RWPE2 (cell line): ENCODE measurements around the gene TRAF6.
"Not testable (repeated sequence)": the region's sequence is repeated elsewhere in the genome, so short reads cannot be mapped to it uniquely, and the experiment has no call there.

ENCODE experiments used
- ATAC-seq: fragments of 200-7000 bp; cut with Tn5 transposase; 3 replicates; pipeline ENCODE4 v1.9.1; 2021; ENCODE audit warnings: low read depth
- DNase-seq: peaks from one replicate; pipeline ENCODE4 v3.0.0-alpha.2; 2020; ENCODE audit warnings: low spot score
- H3K27ac ChIP-seq: fragments of 450-650 bp; 2 replicates; pipeline ENCODE4 v1.5.1; 2017; ENCODE audit warnings: mild to moderate bottlenecking; ENCODE audit not compliant: poor library complexity, severe bottlenecking
- H3K27me3 ChIP-seq: fragments of 250-450 bp; sonication (Bioruptor Pico); 2 replicates; pipeline ENCODE4 v1.5.1; 2021; ENCODE audit warnings: mild to moderate bottlenecking, moderate library complexity; ENCODE audit not compliant: insufficient read depth, poor library complexity, severe bottlenecking
- H3K36me3 ChIP-seq: fragments of 250-450 bp; sonication (Bioruptor Pico); 2 replicates; pipeline ENCODE4 v1.5.1; 2020; ENCODE audit warnings: low read depth, mild to moderate bottlenecking, moderate library complexity
- H3K4me1 ChIP-seq: fragments of 250-450 bp; sonication (Bioruptor Pico); 2 replicates; pipeline ENCODE4 v1.5.1; 2021; ENCODE audit warnings: mild to moderate bottlenecking, moderate library complexity; ENCODE audit not compliant: insufficient read depth, poor library complexity, severe bottlenecking
- H3K4me3 ChIP-seq: fragments of 250-450 bp; sonication (Bioruptor Pico); 2 replicates; pipeline ENCODE4 v1.5.1; 2021; ENCODE audit warnings: mild to moderate bottlenecking, moderate library complexity; ENCODE audit not compliant: severe bottlenecking
- H3K9me3 ChIP-seq: fragments of 250-450 bp; sonication (Bioruptor Pico); 2 replicates; pipeline ENCODE4 v1.5.1; 2021; ENCODE audit warnings: mild to moderate bottlenecking, moderate library complexity; ENCODE audit not compliant: severe bottlenecking
- TF ChIP-seq, protein P1 (sequence below): fragments of 450-650 bp; IDR thresholded peaks from one replicate; pipeline ENCODE4 v1.5.1; 2017; ENCODE audit warnings: mild to moderate bottlenecking, moderate library complexity; ENCODE audit not compliant: poor library complexity, severe bottlenecking

The TRAF6 gene

DNA sequence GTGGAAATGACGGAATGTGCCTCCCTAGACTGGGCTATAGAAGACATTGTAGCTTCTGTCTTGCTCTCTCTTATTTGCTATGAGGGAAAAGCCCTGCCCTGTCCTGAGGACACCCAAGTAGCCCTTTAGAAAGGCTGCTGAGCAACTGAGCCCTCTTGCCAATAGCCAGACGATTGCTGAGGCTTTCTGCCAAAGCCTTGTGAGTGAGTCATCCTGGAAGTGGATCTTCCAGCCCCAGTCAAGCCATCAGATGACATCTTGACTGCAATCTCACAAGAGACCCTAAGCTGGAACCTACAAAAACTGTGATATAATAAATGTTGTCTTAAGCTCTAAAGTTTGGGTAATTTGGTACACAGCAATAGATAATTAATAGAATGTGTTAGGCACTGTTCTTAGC lies 3.9 kb upstream of the TRAF6 start:
- Histone ChIP-seq H3K4me1 (peaks cover 1% of the 10 kb centered on the region), H3K36me3 (no peaks in the 10 kb centered on the region), H3K9me3 (no peaks in the 10 kb centered on the region), H3K27ac (no peak overlapping the region), H3K4me3 (no peak overlapping the region), H3K27me3 (no peaks in the 10 kb centered on the region)
- TF ChIP-seq, protein P1, sequence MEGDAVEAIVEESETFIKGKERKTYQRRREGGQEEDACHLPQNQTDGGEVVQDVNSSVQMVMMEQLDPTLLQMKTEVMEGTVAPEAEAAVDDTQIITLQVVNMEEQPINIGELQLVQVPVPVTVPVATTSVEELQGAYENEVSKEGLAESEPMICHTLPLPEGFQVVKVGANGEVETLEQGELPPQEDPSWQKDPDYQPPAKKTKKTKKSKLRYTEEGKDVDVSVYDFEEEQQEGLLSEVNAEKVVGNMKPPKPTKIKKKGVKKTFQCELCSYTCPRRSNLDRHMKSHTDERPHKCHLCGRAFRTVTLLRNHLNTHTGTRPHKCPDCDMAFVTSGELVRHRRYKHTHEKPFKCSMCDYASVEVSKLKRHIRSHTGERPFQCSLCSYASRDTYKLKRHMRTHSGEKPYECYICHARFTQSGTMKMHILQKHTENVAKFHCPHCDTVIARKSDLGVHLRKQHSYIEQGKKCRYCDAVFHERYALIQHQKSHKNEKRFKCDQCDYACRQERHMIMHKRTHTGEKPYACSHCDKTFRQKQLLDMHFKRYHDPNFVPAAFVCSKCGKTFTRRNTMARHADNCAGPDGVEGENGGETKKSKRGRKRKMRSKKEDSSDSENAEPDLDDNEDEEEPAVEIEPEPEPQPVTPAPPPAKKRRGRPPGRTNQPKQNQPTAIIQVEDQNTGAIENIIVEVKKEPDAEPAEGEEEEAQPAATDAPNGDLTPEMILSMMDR: no peak
- DNase-seq (no peak), ATAC-seq (no peak)

DNA sequence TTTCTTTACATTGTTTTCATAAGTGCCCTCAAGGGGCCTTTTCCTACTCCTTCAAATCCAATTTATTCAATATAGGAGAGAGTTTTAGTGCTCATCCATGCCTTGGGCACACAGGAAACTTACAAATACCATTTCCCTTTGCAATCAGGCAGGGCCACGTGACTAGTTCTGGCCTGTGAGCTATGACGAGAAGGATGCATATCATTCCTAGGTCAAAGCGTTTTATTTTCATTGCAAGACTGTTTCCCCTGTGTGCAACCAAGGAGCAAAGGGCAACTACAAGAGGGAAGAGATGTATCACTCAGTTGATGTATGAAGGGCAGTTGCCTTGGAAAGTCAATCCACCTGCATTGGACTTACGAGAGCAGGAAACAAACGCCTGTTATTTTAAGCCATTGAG lies 1.9 kb upstream of the TRAF6 start:
- DNase-seq: no peak
- Histone ChIP-seq H3K27ac (peak overlapping the region; percentile 80), H3K4me3 (no peak overlapping the region), H3K9me3 (no peaks in the 10 kb centered on the region), H3K36me3 (peaks cover 7% of the 10 kb centered on the region), H3K4me1 (peaks cover 10% of the 10 kb centered on the region), H3K27me3 (no peaks in the 10 kb centered on the region)
- TF ChIP-seq, protein P1: no peak
- ATAC-seq: no peak

DNA sequence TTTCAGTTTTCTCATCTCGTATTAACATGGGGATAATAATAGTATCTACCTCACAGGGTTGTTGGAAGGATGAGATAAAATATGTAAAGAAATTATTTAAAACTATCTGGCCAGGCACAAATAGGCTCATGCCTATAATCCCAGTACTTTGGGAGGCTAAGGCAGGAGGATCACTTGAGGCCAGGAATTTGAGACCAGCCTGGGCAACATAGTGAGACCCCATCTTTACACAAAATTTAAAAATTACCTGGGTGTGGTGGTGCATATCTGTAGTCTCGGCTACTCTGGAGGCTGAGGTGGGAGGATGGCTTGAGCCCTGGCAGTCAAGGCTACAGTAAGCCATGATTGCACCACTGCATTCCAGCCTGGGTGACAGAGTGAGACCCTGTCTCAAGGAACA lies 990 bp upstream of the TRAF6 start:
- not testable (repeated sequence) for H3K27me3 ChIP-seq, H3K4me1 ChIP-seq, H3K9me3 ChIP-seq, ATAC-seq, DNase-seq
- Histone ChIP-seq H3K27ac (peak overlapping the region; percentile 80), H3K36me3 (peaks cover 10% of the 10 kb centered on the region), H3K4me3 (peak overlapping the region; percentile 88)

DNA sequence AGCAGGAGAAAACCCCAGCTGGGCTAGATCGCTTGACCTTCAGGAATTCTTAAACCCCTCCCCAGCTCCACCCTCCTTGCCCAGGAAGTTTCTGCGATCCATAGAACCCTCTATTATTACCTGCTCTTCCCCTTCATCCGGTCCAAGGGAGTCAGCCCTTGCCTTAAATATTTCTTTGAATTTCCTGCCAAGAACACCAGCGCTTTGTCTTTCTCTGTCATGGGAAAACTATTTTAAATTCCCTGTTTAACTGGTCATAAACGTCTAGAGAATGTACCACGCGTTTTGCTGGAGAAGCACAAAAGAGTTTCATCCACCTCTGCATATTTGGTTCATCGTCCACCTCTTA lies 496 bp upstream of the TRAF6 start:
- peak overlapping the region; percentile 80 for H3K27ac ChIP-seq
- TF ChIP-seq, protein P1: no peak

DNA sequence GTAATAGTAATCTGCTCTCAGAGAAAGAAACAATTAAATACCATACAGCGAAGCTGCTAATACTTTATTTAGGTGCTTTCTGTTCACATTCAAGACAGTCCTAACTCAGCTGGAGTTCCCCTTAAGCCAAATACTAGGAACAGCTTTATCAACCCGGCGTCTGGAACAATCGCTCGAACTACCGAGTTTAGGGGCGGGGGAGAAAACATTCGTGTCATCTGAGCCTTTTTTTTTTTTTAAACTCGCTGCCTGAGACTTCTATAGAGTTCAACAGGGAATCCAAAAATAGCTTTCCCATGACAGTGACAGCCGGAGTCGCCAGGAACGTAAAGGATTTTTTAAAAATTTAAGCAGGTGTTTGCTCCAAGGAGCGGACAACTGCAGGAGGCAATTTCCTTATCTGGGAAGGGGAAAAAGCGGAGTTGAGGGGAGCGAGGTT lies 852 bp downstream of the TRAF6 start:
- Histone ChIP-seq H3K9me3 (no peaks in the 10 kb centered on the region), H3K4me1 (peaks cover 10% of the 10 kb centered on the region), H3K36me3 (peaks cover 18% of the 10 kb centered on the region), H3K27me3 (no peaks in the 10 kb centered on the region), H3K27ac (peak overlapping the region; percentile 80), H3K4me3 (peak overlapping the region; percentile 88)
- TF ChIP-seq, protein P1: no peak
- ATAC-seq: no peak
- no peak for DNase-seq

More for the DNA sequence above, 496 bp upstream of the TRAF6 start:
- Histone ChIP-seq H3K9me3 (no peaks in the 10 kb centered on the region), H3K27me3 (no peaks in the 10 kb centered on the region), H3K4me3 (peak overlapping the region; percentile 88), H3K36me3 (peaks cover 10% of the 10 kb centered on the region), H3K4me1 (peaks cover 10% of the 10 kb centered on the region)
- peak; percentile 36 for ATAC-seq
- no peak for DNase-seq
